Stomach (tissue), 9 donors: Measurements from ENCODE around the gene CDADC1. TPM values are rescaled to one million over a fixed set of nuclear protein-coding genes. Genes with fewer than 3 reads are reported as not detected.
A peak's percentile ranks its signal among the peaks of the same experiment; 100 is the strongest.

ENCODE experiments used
- DNase-seq, 2 donors: peaks; one replicate each; pipeline versions ENCODE4 v3.0.0 to v3.0.0-alpha.2; 2013 to 2019
- H3K27ac ChIP-seq, 5 donors: fragments of 200-600 bp in 4 of 5; sonication (generic) in 4 of 5; one replicate each; pipeline ENCODE4 v1.5.1; 2013 to 2019; ENCODE audit warnings: mild to moderate bottlenecking in 1 of 5, moderate library complexity in 1 of 5
- H3K27me3 ChIP-seq, 3 donors: fragments of 200-600 bp; sonication (generic); one replicate each; pipeline ENCODE4 v1.5.1; 2017 to 2019; ENCODE audit warnings: mixed run types in 1 of 3
- H3K36me3 ChIP-seq, 4 donors: fragments of 200-600 bp; sonication (generic); 1 replicate in 3 of 4; 2 replicates in 1 of 4; pipeline ENCODE4 v1.5.1; 2016 to 2019
- H3K4me1 ChIP-seq, 4 donors: fragments of 200-600 bp; sonication (generic); one replicate each; pipeline ENCODE4 v1.5.1; 2016 to 2019
- H3K4me3 ChIP-seq, 4 donors: fragments of 200-600 bp; sonication (generic) in 3 of 4; one replicate each; pipeline ENCODE4 v1.5.1; 2016 to 2019; ENCODE audit warnings: mild to moderate bottlenecking in 1 of 4
- H3K9me3 ChIP-seq, 4 donors: fragments of 200-600 bp; sonication (generic); one replicate each; pipeline ENCODE4 v1.5.1; 2016 to 2019
- CTCF ChIP-seq, 7 experiments: fragments of 450-650 bp in 4 of 7; fragments of 200-600 bp in 3 of 7; sonication (generic) in 3 of 7; IDR thresholded peaks; one replicate each; pipeline ENCODE4 v1.5.1; 2016 to 2019; ENCODE audit warnings: antibody characterized with exemption in 7 of 7, control low read depth in 2 of 7, mild to moderate bottlenecking in 1 of 7
- EP300 ChIP-seq: sonication (generic); formaldehyde crosslinking; IDR thresholded peaks from one replicate; pipeline ENCODE4 v1.6.1; 2017; ENCODE audit warnings: antibody characterized with exemption
- POLR2A ChIP-seq, 4 donors: fragments of 450-650 bp; IDR thresholded peaks; one replicate each; pipeline ENCODE4 v1.6.1; 2016; ENCODE audit warnings: antibody characterized with exemption in 4 of 4, control low read depth in 2 of 4, mild to moderate bottlenecking in 1 of 4, moderate library complexity in 1 of 4
- POLR2AphosphoS5 ChIP-seq, 3 donors: sonication (generic); formaldehyde crosslinking; IDR thresholded peaks; one replicate each; pipeline ENCODE4 v1.6.1; 2016; ENCODE audit warnings: antibody characterized with exemption in 3 of 3
- WGBS, 5 donors: extraction: QIAGEN DNeasy Blood & Tissue Kit in 3 of 5; methylation state at CpG; one replicate each; pipeline versions ENCODE4 v1.1.5 to v1.1.7; 2013 to 2018; 5-methylcytosine and 5-hydroxymethylcytosine counted together
- intact Hi-C: fragments of 100-400 bp; cut with DNase I; formaldehyde crosslinking; loops from one replicate; pipeline ENCODE4 v1.15.1; 2023; ENCODE audit warnings: low total_unique reads
- polyA plus RNA-seq, 3 donors: library from polyadenylated mRNA; stranded (reverse); fragments of 200-250 nt; gene quantifications; one replicate each; pipeline ENCODE4 v1.2.3, GENCODE V29; 2013
- total RNA-seq, 5 donors: library from RNA; depleted of rRNA; stranded (reverse); fragments of >200 nt; gene quantifications; one replicate each; pipeline versions ENCODE4 v1.1.0 to v1.2.3, GENCODE V29; 2014 to 2016
- donor health status: healthy with polysubstance abuse.
- donor health status: Bipolar disorder and iron deficiency.
- donor health status: healthy.

The CDADC1 gene
- total and polyA plus RNA-seq, 8 donors = 4.5 to 37.5 (median 14.6) TPM

GRCh38 chr13:49308921-49309408 is 61.2 kb downstream of the CDADC1 start:
- H3K4me3 ChIP-seq = no peak overlapping the region
- no peak for TF ChIP-seq POLR2A (IDR thresholded peaks at IDR 0.05)
- peak in 1 of 3 donors; percentile 39 for TF ChIP-seq POLR2AphosphoS5 (IDR thresholded peaks at IDR 0.05)
- 14 to 45% (median 27%) methylated on average over 11 of the region's 11 CpGs for WGBS, 5 donors
- H3K9me3 ChIP-seq = no peaks in the 10 kb centered on the region
- peaks cover 47 to 83% (median 65%) of the 10 kb centered on the region in 4 donors for H3K4me1 ChIP-seq
- no peaks in the 10 kb centered on the region for H3K27me3 ChIP-seq
- peaks cover 0 to 16% (median 7%) of the 10 kb centered on the region in 4 donors for H3K36me3 ChIP-seq
- peak overlapping the region; percentile 78 to 92 (median 85) for H3K27ac ChIP-seq
- intact Hi-C loops = no loop called here
- DNase-seq = peak in 1 of 2 donors; percentile 91

GRCh38 chr13:49310251-49310650 is 62.5 kb downstream of the CDADC1 start:
- peak overlapping the region; percentile 58 to 92 (median 84) for H3K27ac ChIP-seq
- H3K4me3 ChIP-seq = no peak overlapping the region
- 69 to 88% (median 84%) methylated on average over 3 of the region's 3 CpGs for WGBS, 5 donors
- no peaks in the 10 kb centered on the region for H3K9me3 ChIP-seq
- H3K4me1 ChIP-seq = peaks cover 44 to 82% (median 67%) of the 10 kb centered on the region in 4 donors
- H3K27me3 ChIP-seq = no peaks in the 10 kb centered on the region
- intact Hi-C loops = no loop called here
- TF ChIP-seq POLR2A (IDR thresholded peaks at IDR 0.05) (no peak), EP300 (no peak), POLR2AphosphoS5 (IDR thresholded peaks at IDR 0.05) (no peak), CTCF (IDR thresholded peaks at IDR 0.05) (no peak)
- peaks cover 0 to 16% (median 7%) of the 10 kb centered on the region in 4 donors for H3K36me3 ChIP-seq
- no peak for DNase-seq

GRCh38 chr13:49311816-49312215 is 64.1 kb downstream of the CDADC1 start:
- H3K27ac ChIP-seq = peak overlapping the region in 2 of 5 donors; percentile 84 to 92
- DNase-seq = no peak
- peaks cover 0 to 19% (median 7%) of the 10 kb centered on the region in 4 donors for H3K36me3 ChIP-seq
- WGBS, 5 donors = 93 to 96% (median 94%) methylated on average over 6 of the region's 6 CpGs
- peaks cover 32 to 67% (median 57%) of the 10 kb centered on the region in 4 donors for H3K4me1 ChIP-seq
- no peak overlapping the region for H3K4me3 ChIP-seq
- H3K9me3 ChIP-seq = no peaks in the 10 kb centered on the region
- TF ChIP-seq POLR2AphosphoS5 (IDR thresholded peaks at IDR 0.05) (no peak), POLR2A (IDR thresholded peaks at IDR 0.05) (no peak), CTCF (IDR thresholded peaks at IDR 0.05) (no peak), EP300 (no peak)
- H3K27me3 ChIP-seq = no peaks in the 10 kb centered on the region
- intact Hi-C loops = no loop called here

DNA sequence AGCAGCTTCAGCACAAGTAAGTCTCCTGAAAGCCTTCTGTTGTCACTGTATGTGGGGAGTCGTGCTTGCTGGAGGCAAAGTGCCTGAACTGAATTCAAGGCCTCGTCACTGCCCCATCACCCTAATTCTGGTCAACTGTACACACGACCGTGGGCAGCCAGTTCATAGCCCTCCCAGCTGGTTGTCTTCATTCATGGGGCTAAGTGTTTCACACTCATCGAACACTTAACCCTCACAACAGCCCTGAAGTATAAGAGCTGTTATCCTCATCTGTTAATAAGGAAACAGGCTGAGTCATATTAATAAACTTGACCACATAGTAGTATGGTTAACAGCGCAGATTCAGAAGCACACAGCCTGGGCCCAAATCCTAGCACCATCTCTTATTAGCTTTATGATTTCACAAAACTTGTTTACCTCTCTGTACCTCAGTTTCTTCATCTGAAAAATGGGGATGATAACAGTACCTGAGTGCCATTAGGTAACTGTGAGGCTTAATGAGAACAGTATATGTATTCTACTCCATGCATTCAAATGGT is 66.7 kb downstream of the CDADC1 start:
- DNase-seq = no peak
- Histone ChIP-seq H3K27ac (peak overlapping the region; percentile 31 to 92 (median 83)), H3K4me1 (peaks cover 18 to 41% (median 31%) of the 10 kb centered on the region in 4 donors), H3K27me3 (no peaks in the 10 kb centered on the region), H3K36me3 (peaks cover 0 to 25% (median 7%) of the 10 kb centered on the region in 4 donors), H3K4me3 (no peak overlapping the region), H3K9me3 (no peaks in the 10 kb centered on the region)
- 39 to 69% (median 66%) methylated on average over 6 of the region's 6 CpGs for WGBS, 5 donors
- intact Hi-C loops = no loop called here
- TF ChIP-seq EP300 = no peak
- no peak for TF ChIP-seq POLR2AphosphoS5 (IDR thresholded peaks at IDR 0.05)
- no peak for TF ChIP-seq CTCF (IDR thresholded peaks at IDR 0.05)
- TF ChIP-seq POLR2A (IDR thresholded peaks at IDR 0.05) = no peak

DNA sequence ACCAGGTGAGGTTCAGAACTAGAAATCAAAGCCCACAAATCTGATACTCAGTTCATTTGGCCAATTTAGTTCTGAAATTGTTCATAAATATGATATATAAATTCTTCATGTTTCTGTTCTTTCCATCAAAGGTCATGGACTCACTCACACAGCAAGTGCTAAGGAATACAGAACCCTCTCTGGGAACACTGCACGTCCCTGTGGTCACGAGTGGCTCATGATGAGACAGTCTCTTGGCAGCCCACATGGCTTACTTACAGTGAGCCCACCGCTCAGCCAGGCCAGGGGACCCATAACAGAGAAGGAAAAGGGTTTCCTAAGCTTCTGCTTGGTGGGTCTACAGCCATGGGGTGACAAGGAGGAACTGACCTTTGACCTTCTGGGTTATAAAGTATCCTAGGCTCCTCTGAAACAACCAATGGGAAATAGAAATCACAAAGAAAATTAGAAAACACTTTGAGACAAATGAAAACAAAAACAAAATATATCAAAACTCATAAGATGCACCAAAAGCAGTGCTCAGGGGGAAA is 67.4 kb downstream of the CDADC1 start:
- intact Hi-C loops = no loop called here
- H3K36me3 ChIP-seq = peaks cover 0 to 23% (median 4%) of the 10 kb centered on the region in 4 donors
- peaks cover 14 to 39% (median 26%) of the 10 kb centered on the region in 4 donors for H3K4me1 ChIP-seq
- no peak for DNase-seq
- H3K27me3 ChIP-seq = no peaks in the 10 kb centered on the region
- no peaks in the 10 kb centered on the region for H3K9me3 ChIP-seq
- H3K27ac ChIP-seq = peak overlapping the region in 4 of 5 donors; percentile 78 to 92 (median 86)
- 84 to 94% (median 91%) methylated on average over 3 of the region's 3 CpGs for WGBS, 5 donors
- TF ChIP-seq CTCF (IDR thresholded peaks at IDR 0.05) = no peak
- no peak overlapping the region for H3K4me3 ChIP-seq
